Activated CD8-positive, alpha-beta T cell treated with anti-CD3 and anti-CD28 coated beads for 36 hours (primary cell): Measurements from ENCODE around the gene BBS1. TPM values are rescaled to one million over a fixed set of nuclear protein-coding genes. Genes with fewer than 3 reads are reported as not detected.

Source experiments
- ATAC-seq: fragments of 200-7000 bp; cut with Tn5 transposase; one replicate; pipeline ENCODE4 v1.10.0; 2021; ENCODE audit warnings: mild to moderate bottlenecking, moderate library complexity
- CTCF ChIA-PET: fragments of 350-600 bp; sonication (Branson Sonifier 250); formaldehyde crosslinking; loops from one replicate; lab custom pipeline; 2021; ENCODE audit warnings: antibody characterized with exemption; lab: Charles Lee
- POLR2A ChIA-PET: fragments of 350-600 bp; sonication (Branson Sonifier 250); formaldehyde crosslinking; loops from one replicate; lab custom pipeline; 2021; ENCODE audit warnings: antibody characterized with exemption; lab: Charles Lee
- DNase-seq: peaks from one replicate; pipeline ENCODE4 v3.0.0-alpha.2; 2020
- H3K27ac Mint-ChIP-seq: one replicate; pipeline ENCODE4 v1.8.0; 2021; ENCODE audit warnings: mild to moderate bottlenecking, mixed read lengths
- H3K27me3 Mint-ChIP-seq: one replicate; pipeline ENCODE4 v1.8.0; 2021; ENCODE audit warnings: mixed read lengths
- H3K36me3 Mint-ChIP-seq: one replicate; pipeline ENCODE4 v1.8.0; 2021; ENCODE audit warnings: low read depth, mixed read lengths
- H3K4me1 Mint-ChIP-seq: one replicate; pipeline ENCODE4 v1.8.0; 2021; ENCODE audit warnings: low read depth, mixed read lengths
- H3K4me3 Mint-ChIP-seq: one replicate; pipeline ENCODE4 v1.8.0; 2021; ENCODE audit warnings: mild to moderate bottlenecking, moderate library complexity, mixed read lengths
- H3K9me3 Mint-ChIP-seq: one replicate; pipeline ENCODE4 v1.8.0; 2021; ENCODE audit warnings: mixed read lengths
- CTCF ChIP-seq: fragments of 200-600 bp; IDR thresholded peaks from one replicate; pipeline ENCODE4 v1.8.0; 2022; ENCODE audit warnings: antibody characterized with exemption, mild to moderate bottlenecking
- intact Hi-C: fragments of 100-400 bp; cut with micrococcal nuclease; formaldehyde crosslinking; loops from one replicate; pipeline ENCODE4 v1.10.0; 2022
- total RNA-seq, 2 experiments: library from RNA; stranded (reverse); gene quantifications; one replicate each; pipeline ENCODE4 v1.2.3, GENCODE V29; 2021

Gene BBS1
- total RNA-seq, 2 experiments from 2014 or later, result 7.7 to 7.9 TPM

GRCh38 chr11:66549696-66550095, 39.3 kb downstream of the BBS1 start:
- Mint-ChIP-seq H3K36me3 (no peaks in the 10 kb centered on the region), H3K4me3 (no peak overlapping the region), H3K27ac (no peak overlapping the region), H3K27me3 (no peaks in the 10 kb centered on the region), H3K4me1 (peaks cover 3% of the 10 kb centered on the region), H3K9me3 (no peaks in the 10 kb centered on the region)
- ATAC-seq, result no peak
- no peak for DNase-seq
- ChIA-PET CTCF (no interaction called here), POLR2A (interaction anchor here (1.1 to 1.7 kb wide), 2 partner anchors 14 to 18 kb away, joined by 3 to 6 read pairs; partner anchors contain the start of gene CTSF)
- intact Hi-C loops, result loop anchor here (10.0 kb wide), 2 partner anchors 65 to 125 kb away; partner anchors contain the start of genes DPP3 and RBM4B
- TF ChIP-seq CTCF, result no peak

GRCh38 chr11:66550887-66551286, 40.5 kb downstream of the BBS1 start:
- Mint-ChIP-seq H3K27me3 (no peaks in the 10 kb centered on the region), H3K4me1 (no peaks in the 10 kb centered on the region), H3K36me3 (no peaks in the 10 kb centered on the region), H3K4me3 (no peak overlapping the region), H3K27ac (no peak overlapping the region), H3K9me3 (no peaks in the 10 kb centered on the region)
- DNase-seq (no peak), ATAC-seq (no peak)
- intact Hi-C loops, result no loop called here
- CTCF ChIA-PET, result no interaction called here
- POLR2A ChIA-PET, result no interaction called here
- no peak for TF ChIP-seq CTCF

DNA sequence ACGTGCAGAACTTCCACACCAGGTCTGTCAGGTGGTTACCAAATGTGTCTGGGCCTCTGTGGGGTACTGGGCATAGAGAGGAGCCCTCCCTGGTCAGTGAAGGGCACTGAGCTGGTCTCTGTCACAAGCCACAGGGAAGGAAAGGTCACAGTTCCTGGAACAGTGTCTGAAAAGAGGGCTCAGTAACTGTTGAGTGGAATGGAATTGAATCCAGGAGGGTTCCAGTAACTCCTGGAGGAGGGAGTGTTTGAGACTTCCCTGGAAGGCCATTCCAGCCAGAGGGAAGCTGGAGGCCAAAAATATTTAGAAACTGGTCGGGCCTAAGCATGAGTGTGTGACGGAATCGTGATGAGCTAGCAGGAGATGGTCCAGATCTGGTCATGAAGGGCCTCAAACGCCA, 44.2 kb downstream of the BBS1 start:
- Mint-ChIP-seq H3K36me3 (no peaks in the 10 kb centered on the region), H3K4me3 (no peak overlapping the region), H3K27me3 (peaks cover 9% of the 10 kb centered on the region), H3K27ac (no peak overlapping the region), H3K4me1 (peaks cover 3% of the 10 kb centered on the region), H3K9me3 (no peaks in the 10 kb centered on the region)
- ChIA-PET POLR2A (interaction anchor here (1.0 kb wide), 1 partner anchor 14 kb away, joined by 4 read pairs; the partner anchor contains the start of gene CTSF), CTCF (interaction anchor here (1.0 to 2.5 kb wide), 4 partner anchors 12 to 124 kb away, joined by 3 to 7 read pairs (median 4); partner anchors contain the start of genes CCDC87 and CCS)
- ATAC-seq (no peak), DNase-seq (no peak)
- intact Hi-C loops, result no loop called here
- TF ChIP-seq CTCF, result no peak

DNA sequence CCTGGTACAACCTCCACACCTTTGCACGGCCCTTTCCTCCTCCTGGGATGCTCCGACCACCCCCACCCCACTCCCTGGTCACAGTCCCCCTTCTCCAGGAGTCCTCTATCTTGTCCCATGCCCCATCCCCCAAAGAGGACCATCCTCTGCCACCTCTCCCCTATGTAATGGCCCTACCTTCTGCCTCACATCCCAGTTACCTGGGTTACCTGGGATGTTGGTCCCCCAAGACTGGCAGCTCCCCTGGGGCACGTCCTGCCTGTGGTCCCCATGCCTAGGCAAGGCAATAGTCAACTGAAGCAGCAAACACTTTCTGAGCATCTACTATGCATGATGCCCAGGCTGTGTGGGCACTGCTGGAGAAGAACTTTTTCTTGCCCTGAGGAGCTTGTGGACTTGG, 45.0 kb downstream of the BBS1 start:
- ChIA-PET POLR2A (interaction anchor here (1.0 kb wide), 1 partner anchor 113 kb away, joined by 5 read pairs; no protein-coding TSS in a partner anchor), CTCF (interaction anchor here (1.0 to 2.5 kb wide), 4 partner anchors 13 to 123 kb away, joined by 3 to 7 read pairs (median 4); partner anchors contain the start of genes CCDC87 and CCS)
- no peaks in the 10 kb centered on the region for H3K9me3 Mint-ChIP-seq

More for the DNA sequence above, 45.0 kb downstream of the BBS1 start:
- Mint-ChIP-seq H3K36me3 (no peaks in the 10 kb centered on the region), H3K4me3 (no peak overlapping the region), H3K27ac (no peak overlapping the region), H3K27me3 (peaks cover 9% of the 10 kb centered on the region), H3K4me1 (peaks cover 3% of the 10 kb centered on the region)
- intact Hi-C loops, result no loop called here
- ATAC-seq (no peak), DNase-seq (no peak)
- no peak for TF ChIP-seq CTCF
